Activated CD8-positive, alpha-beta memory T cell treated with anti-CD3 and anti-CD28 coated beads, Interleukin-2, amount 50 U/mL, for 48 hours (primary cell): Measurements from ENCODE around the gene MACROD2.

Experiments
- DNase-seq: peaks from one replicate; pipeline ENCODE4 v3.0.0-alpha.2; 2020

MACROD2 gene

GRCh38 chr20:15814360-15814759, 1819.0 kb downstream of the MACROD2 start:
- DNase-seq: no peak

- DNase-seq: no peak
These were observed 1819.6 kb downstream of the MACROD2 start for GRCh38 chr20:15814911-15815310.

- no peak for DNase-seq
These were observed 1822.0 kb downstream of the MACROD2 start for GRCh38 chr20:15817351-15817750.

- no peak for DNase-seq
These were observed 1823.3 kb downstream of the MACROD2 start for GRCh38 chr20:15818651-15819071.

GRCh38 chr20:15823718-15824117, 1828.4 kb downstream of the MACROD2 start:
- DNase-seq: no peak

- DNase-seq: no peak
These were observed 1832.3 kb downstream of the MACROD2 start for GRCh38 chr20:15827628-15828027.

- DNase-seq: no peak
These were observed 1835.9 kb downstream of the MACROD2 start for GRCh38 chr20:15831201-15831600.

GRCh38 chr20:15832512-15832911, 1837.2 kb downstream of the MACROD2 start:
- DNase-seq: no peak

- DNase-seq: no peak
These were observed 1839.5 kb downstream of the MACROD2 start for GRCh38 chr20:15834857-15835256.

GRCh38 chr20:15835811-15836210, 1840.5 kb downstream of the MACROD2 start:
- no peak for DNase-seq

- DNase-seq: no peak
These were observed 1841.3 kb downstream of the MACROD2 start for GRCh38 chr20:15836634-15837033.

GRCh38 chr20:15837563-15837962, 1842.2 kb downstream of the MACROD2 start:
- DNase-seq: no peak

- DNase-seq: no peak
These were observed 1843.2 kb downstream of the MACROD2 start for GRCh38 chr20:15838466-15838865.

- DNase-seq: no peak
These were observed 1845.5 kb downstream of the MACROD2 start for GRCh38 chr20:15840636-15841301.

GRCh38 chr20:15842872-15843271, 1847.6 kb downstream of the MACROD2 start:
- no peak for DNase-seq

- DNase-seq: no peak
These were observed 1848.5 kb downstream of the MACROD2 start for GRCh38 chr20:15843777-15844176.

- DNase-seq: no peak
These were observed 1852.0 kb downstream of the MACROD2 start for GRCh38 chr20:15847196-15847784.

GRCh38 chr20:15848126-15848525, 1852.8 kb downstream of the MACROD2 start:
- DNase-seq: no peak

GRCh38 chr20:15848995-15849610, 1853.8 kb downstream of the MACROD2 start:
- no peak for DNase-seq

- no peak for DNase-seq
These were observed 1856.4 kb downstream of the MACROD2 start for GRCh38 chr20:15851576-15852215.

- DNase-seq: no peak
These were observed 1859.6 kb downstream of the MACROD2 start for GRCh38 chr20:15854911-15855310.

GRCh38 chr20:15857173-15857784, 1862.0 kb downstream of the MACROD2 start:
- DNase-seq: no peak

GRCh38 chr20:15859061-15859460, 1863.7 kb downstream of the MACROD2 start:
- no peak for DNase-seq
